ENCODE data around the gene UPK3A.
"Not testable (repeated sequence)": the region's sequence is repeated elsewhere in the genome, so short reads cannot be mapped to it uniquely, and the experiment has no call there.

Gene UPK3A

GRCh38 chr22:45322873-45323525 lies 38.2 kb downstream of the UPK3A start:
- no peak overlapping the region for H3K4me3 Mint-ChIP-seq
- no peak for ATAC-seq
- DNase-seq = no peak
- H3K27ac Mint-ChIP-seq = no peak overlapping the region
- peaks cover 54% of the 10 kb centered on the region for H3K4me1 Mint-ChIP-seq
- H3K27me3 Mint-ChIP-seq = no peaks in the 10 kb centered on the region
- H3K9me3 Mint-ChIP-seq = no peaks in the 10 kb centered on the region

GRCh38 chr22:45323695-45324094 lies 38.9 kb downstream of the UPK3A start:
- H3K4me1 Mint-ChIP-seq = peaks cover 52% of the 10 kb centered on the region
- no peak for ATAC-seq
- H3K27me3 Mint-ChIP-seq = no peaks in the 10 kb centered on the region
- peak overlapping the region in 1 of 2 donors; percentile 58 for H3K27ac Mint-ChIP-seq
- no peaks in the 10 kb centered on the region for H3K9me3 Mint-ChIP-seq
- H3K4me3 Mint-ChIP-seq = no peak overlapping the region
- no peak for DNase-seq

DNA sequence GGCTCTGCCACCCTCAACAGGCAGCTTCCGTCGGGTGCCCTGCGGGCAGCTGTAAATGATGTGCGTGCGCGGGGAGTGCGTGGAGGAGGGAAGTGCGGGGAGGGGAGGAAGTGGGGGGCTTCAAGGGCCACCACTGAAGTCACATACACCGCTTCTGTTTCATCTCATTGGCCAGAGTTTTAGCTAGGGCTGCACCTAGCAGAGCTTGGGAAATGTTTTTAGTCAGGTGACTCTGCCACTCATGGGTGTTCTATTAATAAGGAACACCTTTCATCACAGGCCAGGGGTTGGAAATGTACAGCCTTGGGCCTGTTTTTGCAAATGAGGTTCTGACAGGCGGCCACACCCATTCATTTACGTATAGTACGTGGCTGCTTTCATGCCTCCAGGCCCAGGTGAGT lies 39.6 kb downstream of the UPK3A start:
- Mint-ChIP-seq H3K27me3 (no peaks in the 10 kb centered on the region), H3K9me3 (no peaks in the 10 kb centered on the region), H3K27ac (peak overlapping the region in 1 of 2 donors; percentile 58), H3K4me1 (peaks cover 52% of the 10 kb centered on the region), H3K4me3 (peak overlapping the region in 1 of 2 donors; percentile 47)
- ATAC-seq (no peak), DNase-seq (no peak)

DNA sequence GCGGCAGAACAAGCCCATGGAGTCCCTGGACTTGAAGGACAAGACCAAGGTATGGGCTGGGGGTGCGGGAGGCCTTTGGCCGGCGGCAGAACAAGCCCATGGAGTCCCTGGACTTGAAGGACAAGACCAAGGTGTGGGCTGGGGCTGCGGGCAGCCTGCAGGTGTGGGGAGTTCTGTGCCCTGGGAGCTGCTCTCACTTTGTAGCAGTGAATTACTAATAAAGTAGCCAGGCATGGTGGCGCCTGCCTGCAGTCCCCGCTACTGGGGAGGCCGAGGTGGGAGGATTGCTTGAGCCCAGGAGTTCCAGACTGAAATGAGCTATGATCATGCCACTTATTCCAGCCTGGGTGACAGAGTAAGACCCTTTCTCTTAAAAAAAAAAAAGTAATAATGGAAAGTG lies 43.5 kb downstream of the UPK3A start:
- peaks cover 34% of the 10 kb centered on the region for H3K4me1 Mint-ChIP-seq
- not testable (repeated sequence) for H3K9me3 Mint-ChIP-seq, H3K4me3 Mint-ChIP-seq, H3K27me3 Mint-ChIP-seq, ATAC-seq, H3K27ac Mint-ChIP-seq, DNase-seq

- peaks cover 34% of the 10 kb centered on the region for H3K4me1 Mint-ChIP-seq
- no peak overlapping the region for H3K4me3 Mint-ChIP-seq
- peak overlapping the region in 1 of 2 donors; percentile 86 for H3K27ac Mint-ChIP-seq
- no peaks in the 10 kb centered on the region for H3K9me3 Mint-ChIP-seq
- ATAC-seq = no peak
- H3K27me3 Mint-ChIP-seq = no peaks in the 10 kb centered on the region
- no peak for DNase-seq
These were observed 44.2 kb downstream of the UPK3A start for GRCh38 chr22:45328822-45329529.

DNA sequence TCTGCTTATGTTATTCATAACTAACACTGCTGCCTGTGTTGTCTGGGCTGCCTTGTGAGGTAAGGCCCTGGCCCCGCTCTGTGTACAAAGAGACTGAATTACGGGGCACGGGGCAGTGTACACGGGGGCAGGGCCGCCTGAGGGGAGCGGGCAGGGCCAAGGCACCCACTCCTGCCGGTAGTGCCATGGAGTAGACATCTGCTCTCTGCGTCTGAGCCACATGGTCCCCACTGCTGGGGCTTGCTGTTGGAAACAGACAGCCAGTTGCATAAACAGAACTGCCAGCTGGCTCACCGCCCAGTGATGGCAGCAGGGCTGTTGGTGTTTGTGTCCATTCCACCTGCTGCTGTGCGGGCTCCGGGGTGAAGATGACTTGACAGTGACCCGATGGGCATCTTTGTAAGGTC lies 44.8 kb downstream of the UPK3A start:
- DNase-seq (no peak), ATAC-seq (no peak)
- no peak overlapping the region for H3K4me3 Mint-ChIP-seq
- peaks cover 36% of the 10 kb centered on the region for H3K4me1 Mint-ChIP-seq
- no peaks in the 10 kb centered on the region for H3K9me3 Mint-ChIP-seq
- peak overlapping the region; percentile 19 to 86 for H3K27ac Mint-ChIP-seq
- no peaks in the 10 kb centered on the region for H3K27me3 Mint-ChIP-seq

- Mint-ChIP-seq H3K27ac (no peak overlapping the region), H3K27me3 (no peaks in the 10 kb centered on the region), H3K9me3 (no peaks in the 10 kb centered on the region), H3K4me1 (peaks cover 29% of the 10 kb centered on the region), H3K4me3 (no peak overlapping the region)
- DNase-seq = no peak
- no peak for ATAC-seq
These were observed 45.8 kb downstream of the UPK3A start for GRCh38 chr22:45330548-45330947.

DNA sequence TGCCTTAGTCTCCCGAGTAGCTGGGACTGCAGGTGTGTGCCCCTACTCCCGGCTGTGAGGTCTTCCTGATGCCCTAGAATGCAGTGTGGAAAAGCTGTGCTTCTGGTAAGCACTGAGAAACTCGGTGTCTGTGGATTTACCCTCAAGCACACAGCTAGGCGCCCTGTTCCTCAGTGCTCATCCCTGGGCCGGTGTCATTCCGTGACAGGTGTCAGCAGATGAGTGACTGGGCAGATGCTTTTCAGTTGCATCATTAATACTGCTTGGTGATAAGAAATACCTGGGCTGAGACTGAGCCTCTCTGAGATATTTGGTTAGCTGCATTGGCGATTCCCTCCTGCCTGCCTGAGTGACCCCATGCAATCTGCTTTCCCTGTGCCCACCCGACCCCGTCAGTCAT lies 46.7 kb downstream of the UPK3A start:
- ATAC-seq (no peak), DNase-seq (no peak)
- Mint-ChIP-seq H3K4me1 (peaks cover 36% of the 10 kb centered on the region), H3K4me3 (no peak overlapping the region), H3K27ac (no peak overlapping the region), H3K9me3 (no peaks in the 10 kb centered on the region), H3K27me3 (no peaks in the 10 kb centered on the region)

DNA sequence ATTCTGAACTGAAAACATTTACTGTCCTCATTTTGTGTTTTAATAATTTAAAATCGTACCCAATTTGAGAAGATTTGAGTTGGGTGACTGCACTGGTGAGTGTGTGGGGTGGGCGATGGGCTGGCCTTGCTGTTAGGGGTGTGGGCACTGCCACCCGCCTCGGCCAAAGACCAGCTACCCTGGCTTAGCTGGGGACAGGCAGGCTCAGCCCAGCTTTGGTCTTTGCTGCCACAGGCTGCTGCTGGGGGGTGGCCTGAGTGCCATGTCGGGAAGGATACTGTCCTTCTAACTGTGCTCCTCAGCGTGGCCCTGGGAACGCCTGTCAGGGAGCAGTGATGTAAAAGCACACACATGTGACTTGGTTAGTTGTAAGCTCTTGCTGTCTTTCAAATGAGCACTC lies 47.3 kb downstream of the UPK3A start:
- DNase-seq (no peak), ATAC-seq (no peak)
- H3K27ac Mint-ChIP-seq = no peak overlapping the region
- no peaks in the 10 kb centered on the region for H3K9me3 Mint-ChIP-seq
- H3K27me3 Mint-ChIP-seq = no peaks in the 10 kb centered on the region
- no peak overlapping the region for H3K4me3 Mint-ChIP-seq
- peaks cover 42% of the 10 kb centered on the region for H3K4me1 Mint-ChIP-seq

- DNase-seq = no peak
- Mint-ChIP-seq H3K27me3 (no peaks in the 10 kb centered on the region), H3K4me3 (no peak overlapping the region), H3K9me3 (no peaks in the 10 kb centered on the region), H3K27ac (peak overlapping the region in 1 of 2 donors; percentile 29), H3K4me1 (peaks cover 47% of the 10 kb centered on the region)
- no peak for ATAC-seq
These were observed 49.3 kb downstream of the UPK3A start for GRCh38 chr22:45334068-45334467.

DNA sequence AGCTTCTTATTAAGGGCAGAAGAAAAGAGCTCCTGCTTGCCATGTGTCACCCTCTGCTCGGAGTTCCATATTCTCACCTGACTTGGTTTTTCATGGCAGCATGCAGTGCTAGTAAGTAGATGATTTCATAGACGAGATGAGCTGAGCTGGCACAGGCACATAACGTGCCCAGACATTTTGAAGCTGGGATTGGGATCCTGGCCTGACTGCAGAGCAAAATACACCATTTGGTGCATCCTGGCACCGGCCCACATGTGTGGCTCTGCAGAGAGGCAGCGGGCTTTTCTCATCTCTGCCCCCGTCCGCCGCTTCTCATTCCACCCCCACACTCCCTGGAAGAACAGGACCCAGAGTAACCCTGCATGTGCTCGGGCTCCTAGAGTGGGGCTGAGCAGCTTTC lies 49.8 kb downstream of the UPK3A start:
- Mint-ChIP-seq H3K27ac (peak overlapping the region in 1 of 2 donors; percentile 29), H3K27me3 (no peaks in the 10 kb centered on the region), H3K4me1 (peaks cover 44% of the 10 kb centered on the region), H3K4me3 (no peak overlapping the region), H3K9me3 (no peaks in the 10 kb centered on the region)
- DNase-seq (no peak), ATAC-seq (no peak)

- peaks cover 48% of the 10 kb centered on the region for H3K4me1 Mint-ChIP-seq
- H3K9me3 Mint-ChIP-seq = no peaks in the 10 kb centered on the region
- no peaks in the 10 kb centered on the region for H3K27me3 Mint-ChIP-seq
- peak overlapping the region in 1 of 2 donors; percentile 27 for H3K27ac Mint-ChIP-seq
- DNase-seq (no peak), ATAC-seq (no peak)
- no peak overlapping the region for H3K4me3 Mint-ChIP-seq
These were observed 50.5 kb downstream of the UPK3A start for GRCh38 chr22:45335021-45335818.

DNA sequence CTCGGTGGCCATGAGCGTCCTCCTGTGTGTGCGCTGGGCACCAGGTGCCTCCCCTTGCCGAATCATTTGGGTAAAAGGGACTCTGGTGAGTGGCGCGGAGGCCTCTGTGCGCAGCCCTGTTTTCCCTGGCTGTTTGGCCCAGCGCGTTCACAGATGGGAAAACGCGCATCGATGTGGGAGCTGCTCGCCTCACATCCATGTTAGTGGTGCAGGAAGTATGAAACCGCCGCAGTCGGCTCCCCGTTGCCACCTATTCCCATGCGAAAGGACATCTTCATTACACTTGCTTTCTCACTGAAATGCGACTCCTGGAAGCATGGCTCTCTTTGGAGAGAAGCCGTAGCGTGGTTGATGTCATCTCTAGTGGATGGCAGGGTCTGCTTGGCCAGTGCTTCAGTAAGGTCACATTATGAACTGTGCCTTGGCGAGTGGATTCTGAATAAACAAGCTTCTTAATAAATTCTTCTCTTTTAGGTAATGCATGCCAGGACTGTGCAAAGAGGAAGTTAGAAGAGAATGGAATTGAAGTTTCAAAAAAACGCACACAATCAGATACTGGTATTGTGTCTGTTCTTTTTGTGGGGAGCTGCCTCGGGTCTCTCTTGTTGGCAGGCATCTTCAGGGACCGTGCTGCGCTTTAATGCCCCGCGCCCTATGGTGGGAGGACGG lies 51.2 kb downstream of the UPK3A start:
- H3K4me1 Mint-ChIP-seq = peaks cover 56% of the 10 kb centered on the region
- H3K4me3 Mint-ChIP-seq = peak overlapping the region in 1 of 2 donors; percentile 24
- no peaks in the 10 kb centered on the region for H3K27me3 Mint-ChIP-seq
- peak overlapping the region in 1 of 2 donors; percentile 42 for H3K27ac Mint-ChIP-seq
- DNase-seq = no peak
- no peaks in the 10 kb centered on the region for H3K9me3 Mint-ChIP-seq
- ATAC-seq = no peak

DNA sequence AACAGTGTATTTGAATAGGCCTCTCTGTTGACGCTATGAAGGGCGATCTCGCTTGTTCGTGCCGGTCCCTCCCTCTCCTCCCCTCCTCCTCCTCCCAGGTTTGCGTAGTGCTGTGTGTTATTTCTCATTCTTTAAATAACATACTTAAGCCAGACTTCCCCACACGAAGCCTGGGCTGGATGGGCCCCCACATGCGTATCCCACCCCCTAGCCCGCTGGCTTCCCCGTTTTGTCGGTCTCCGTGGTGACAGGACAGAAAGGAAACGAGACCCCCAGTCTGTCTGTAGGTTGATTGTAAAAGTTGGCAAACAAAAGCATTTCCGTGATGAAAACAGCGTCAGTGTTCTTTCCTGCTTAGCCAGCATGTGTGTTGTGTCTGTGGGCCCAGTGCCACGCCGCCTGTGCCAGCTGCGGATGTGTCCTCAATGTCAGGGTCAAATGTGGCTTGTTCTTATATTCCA lies 52.3 kb downstream of the UPK3A start:
- no peak for ATAC-seq
- Mint-ChIP-seq H3K9me3 (no peaks in the 10 kb centered on the region), H3K27ac (peak overlapping the region; percentile 92 to 94), H3K27me3 (no peaks in the 10 kb centered on the region), H3K4me1 (peaks cover 64% of the 10 kb centered on the region), H3K4me3 (peak overlapping the region; percentile 23 to 44)
- DNase-seq = no peak

- no peak for ATAC-seq
- Mint-ChIP-seq H3K27me3 (no peaks in the 10 kb centered on the region), H3K9me3 (no peaks in the 10 kb centered on the region), H3K27ac (peak overlapping the region in 1 of 2 donors; percentile 34), H3K4me1 (peaks cover 64% of the 10 kb centered on the region), H3K4me3 (no peak overlapping the region)
- no peak for DNase-seq
These were observed 52.8 kb downstream of the UPK3A start for GRCh38 chr22:45337536-45337935.

Data from stimulated activated naive CD8-positive, alpha-beta T cell treated with anti-CD3 and anti-CD28 coated beads, Interleukin-15, amount 100 ng/mL, for 72 hours (primary cell).